HG03558 (cell line): ENCODE results near the gene GNA14.
"Not testable (repeated sequence)": the region's sequence is repeated elsewhere in the genome, so short reads cannot be mapped to it uniquely, and the experiment has no call there.

Experiments used
- ATAC-seq: cut with Tn5 transposase; IDR thresholded peaks from one replicate; pipeline ENCODE4 v1.9.1; 2021; ENCODE audit warnings: moderate number of reproducible peaks; ENCODE audit not compliant: unreplicated experiment; ENCODE audit errors: extremely low read depth

The GNA14 gene

DNA sequence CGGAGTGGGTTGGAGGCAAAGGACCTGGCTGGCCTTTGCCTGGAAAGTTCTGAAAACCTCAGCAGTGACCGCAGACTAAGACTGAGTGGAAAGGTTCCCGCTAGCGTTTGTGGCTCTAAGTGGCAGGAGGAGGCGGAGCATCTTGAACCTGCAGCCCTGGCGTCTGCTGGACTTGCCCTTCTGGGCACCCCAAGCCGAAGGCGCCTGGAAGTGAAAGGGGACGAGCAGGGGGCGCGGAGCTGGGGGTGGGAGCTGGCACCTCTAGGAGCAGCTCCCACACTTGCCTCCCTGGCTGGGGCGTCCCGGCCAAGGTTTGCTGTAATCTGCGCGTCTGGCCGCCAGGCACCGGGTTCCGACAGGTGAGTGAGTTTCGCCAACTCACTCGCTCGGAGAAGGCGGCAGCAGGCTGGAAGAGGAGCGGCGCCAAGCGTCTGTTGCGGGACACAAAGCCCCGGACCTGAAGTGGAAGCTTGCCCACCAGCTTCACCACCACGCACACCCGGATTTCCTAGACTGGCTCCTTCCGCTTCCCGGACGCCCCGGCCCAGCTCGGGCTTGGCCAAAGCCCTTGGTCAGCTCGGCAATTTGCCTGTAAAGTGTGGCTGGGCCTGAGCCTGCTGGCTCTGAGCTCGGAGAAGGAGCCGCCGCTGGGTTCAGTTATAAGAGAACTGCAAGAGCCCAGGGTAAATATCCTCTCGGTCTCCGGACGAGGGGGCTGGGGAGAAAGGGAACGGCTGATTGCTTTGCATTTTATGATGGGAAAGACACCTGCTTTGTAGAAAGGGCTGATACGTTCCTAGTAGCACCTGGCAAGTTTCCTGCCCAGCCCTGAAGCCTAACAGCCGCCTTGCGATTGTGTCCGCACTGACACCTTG is at the start of gene GNA14:
Gene GNA14, minus strand, starts transcription at position 89 of the 875 bp plus-strand sequence. CDS start 529 bp downstream, outside the sequence.
- no peak for ATAC-seq

GRCh38 chr9:77697238-77697984 is 49.3 kb upstream of the GNA14 start:
- no peak for ATAC-seq

- not testable (repeated sequence) for ATAC-seq
These were observed 42.6 kb upstream of the GNA14 start for GRCh38 chr9:77690723-77691122.

DNA sequence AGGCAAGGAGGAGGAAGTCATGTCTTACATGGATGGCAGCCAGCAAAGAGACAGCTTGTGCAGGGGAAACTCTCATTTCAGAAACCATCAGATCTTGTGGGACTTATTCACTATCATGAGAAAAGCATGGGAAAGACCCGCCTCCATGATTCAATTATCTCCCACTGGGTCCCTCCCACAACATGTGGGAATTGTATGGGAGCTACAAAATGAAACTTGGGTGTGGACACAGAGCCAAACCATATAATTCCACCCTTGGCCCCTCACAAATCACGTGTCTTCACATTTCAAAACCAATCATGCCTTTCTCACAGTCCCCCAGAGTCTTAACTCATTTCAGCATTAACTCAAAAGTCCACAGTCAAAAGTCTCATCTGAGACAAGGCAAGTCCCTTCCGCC is 42.0 kb upstream of the GNA14 start:
- not testable (repeated sequence) for ATAC-seq

GRCh38 chr9:77687737-77688136 is 39.6 kb upstream of the GNA14 start:
- ATAC-seq: not testable (repeated sequence)

DNA sequence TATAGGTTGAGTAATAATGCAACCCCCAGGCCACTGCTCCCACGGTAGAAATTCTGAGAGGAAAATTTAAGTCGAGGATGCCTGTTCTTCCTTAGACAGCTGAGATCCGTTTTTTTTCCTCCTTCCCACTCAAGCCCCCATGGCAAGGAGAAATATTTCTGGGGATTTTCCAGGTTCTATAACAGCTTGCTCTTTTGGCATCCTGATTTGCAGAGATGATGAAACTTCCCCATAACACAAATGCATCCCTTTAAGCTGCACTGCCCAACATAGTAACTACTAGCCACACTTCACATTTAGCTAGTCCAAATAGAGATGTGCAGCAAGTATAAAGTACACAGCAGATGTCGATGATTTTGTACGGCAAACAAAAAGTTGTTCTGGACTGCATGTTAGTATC is 32.5 kb upstream of the GNA14 start:
- ATAC-seq: no peak

DNA sequence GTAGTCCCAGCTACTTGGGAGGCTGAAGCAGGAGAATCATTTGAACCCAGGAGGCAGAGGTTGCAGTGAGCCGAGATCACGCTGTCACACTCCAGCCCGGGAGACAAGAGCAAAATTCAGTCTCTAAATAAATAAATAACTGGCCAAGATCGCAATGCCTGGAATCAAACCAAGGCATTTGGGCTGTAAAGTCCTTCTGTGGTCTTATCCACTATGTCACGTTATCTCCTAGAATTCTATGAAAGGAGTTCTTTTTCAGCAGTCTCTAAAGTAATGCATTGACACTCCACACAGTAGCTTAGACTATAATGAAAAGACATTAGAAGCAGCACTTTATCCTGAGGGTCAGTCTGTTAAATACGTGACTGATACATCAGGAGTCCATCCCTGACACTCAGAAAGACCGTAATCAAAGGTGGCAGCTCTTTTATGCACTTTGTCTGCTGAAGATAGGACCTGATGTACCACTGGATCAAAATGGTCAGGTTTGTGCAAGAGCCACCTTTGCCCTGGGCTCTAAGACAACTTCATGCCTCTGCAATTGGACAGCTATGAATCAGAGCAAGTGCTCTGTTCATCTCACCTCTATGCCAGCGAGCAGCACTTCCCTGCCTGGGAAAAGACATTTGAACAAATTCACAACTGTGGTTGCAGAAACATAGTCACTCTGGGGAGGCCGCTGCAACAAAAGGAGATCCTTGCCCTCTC is 31.7 kb upstream of the GNA14 start:
- ATAC-seq: no peak

DNA sequence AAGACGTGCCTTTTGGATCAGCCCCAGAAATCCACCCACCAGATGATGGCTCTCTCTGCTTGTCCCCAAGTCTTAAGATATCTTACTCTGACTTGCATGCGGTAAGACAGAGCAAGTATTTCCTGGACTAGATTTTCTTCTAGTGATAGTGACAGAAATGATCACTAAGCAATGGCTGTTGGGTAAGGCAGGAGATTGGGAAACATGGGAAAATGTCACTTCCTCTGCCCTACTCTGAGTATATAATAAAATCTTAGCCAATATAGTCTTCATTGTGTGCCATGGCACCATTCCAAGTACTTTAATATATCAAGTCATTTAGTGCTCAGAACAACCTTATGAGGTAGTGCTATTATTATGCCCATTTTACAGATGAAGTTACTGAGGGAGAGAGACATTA is 31.0 kb upstream of the GNA14 start:
- ATAC-seq: no peak

- no peak for ATAC-seq
These were observed 29.9 kb upstream of the GNA14 start for GRCh38 chr9:77677957-77678535.

DNA sequence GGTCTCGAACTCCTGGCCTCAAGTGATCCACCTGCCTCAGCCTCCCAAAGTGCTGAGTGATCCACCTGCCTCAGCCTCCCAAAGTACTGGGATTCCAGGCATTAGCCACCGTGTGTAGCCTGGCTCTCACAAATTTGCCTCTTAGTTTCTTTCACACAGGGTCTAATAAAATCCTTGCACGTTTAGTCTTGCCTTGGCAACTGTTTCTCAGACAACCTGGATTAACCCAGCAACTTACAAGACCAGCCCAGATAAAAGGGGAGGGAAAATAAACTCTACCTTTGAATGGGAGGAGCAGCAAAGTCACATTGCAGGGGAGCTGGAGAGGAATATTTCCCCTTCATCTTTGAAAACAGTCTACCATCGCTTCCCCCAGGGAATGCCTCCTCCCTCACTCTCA is 29.3 kb upstream of the GNA14 start:
- ATAC-seq: no peak

DNA sequence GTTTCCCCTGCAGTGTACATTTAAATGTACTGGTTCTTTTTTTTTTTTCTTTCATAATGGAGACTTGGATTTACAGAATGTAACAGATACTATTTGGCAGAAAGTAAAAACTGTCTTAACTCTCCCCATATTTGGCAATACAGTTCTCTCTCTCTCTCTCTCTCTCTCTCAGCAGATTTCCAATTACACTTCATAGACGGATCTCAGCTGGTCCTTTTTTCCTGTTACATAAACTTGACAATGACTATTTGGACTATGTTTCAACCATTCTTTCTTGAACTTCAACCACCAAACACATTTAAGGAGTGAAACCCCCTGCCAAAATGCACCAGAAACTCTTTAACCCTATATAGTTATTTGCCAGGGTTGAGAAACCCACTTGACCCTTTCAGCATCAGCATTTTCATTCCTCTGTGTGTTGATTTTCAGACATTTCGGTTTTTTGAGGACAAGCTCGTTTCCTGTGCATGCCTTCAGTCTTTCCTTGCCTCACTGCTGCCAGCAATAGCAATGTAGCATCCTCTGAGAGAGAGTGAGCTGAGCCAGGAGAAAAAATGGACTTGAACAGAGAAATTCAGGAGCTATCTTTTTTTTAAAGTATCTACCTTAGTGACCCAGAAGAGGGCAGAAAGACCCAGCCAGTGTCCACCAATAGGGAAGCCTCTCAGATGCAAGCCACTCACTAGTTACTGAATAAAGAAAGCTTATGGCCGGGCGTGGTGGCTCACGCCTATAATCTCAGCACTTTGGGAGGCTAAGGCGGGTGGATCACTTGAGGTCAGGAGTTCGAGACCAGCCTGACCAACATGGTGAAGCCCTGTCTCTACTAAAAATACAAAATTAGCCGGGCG is 26.0 kb upstream of the GNA14 start:
- no peak for ATAC-seq

DNA sequence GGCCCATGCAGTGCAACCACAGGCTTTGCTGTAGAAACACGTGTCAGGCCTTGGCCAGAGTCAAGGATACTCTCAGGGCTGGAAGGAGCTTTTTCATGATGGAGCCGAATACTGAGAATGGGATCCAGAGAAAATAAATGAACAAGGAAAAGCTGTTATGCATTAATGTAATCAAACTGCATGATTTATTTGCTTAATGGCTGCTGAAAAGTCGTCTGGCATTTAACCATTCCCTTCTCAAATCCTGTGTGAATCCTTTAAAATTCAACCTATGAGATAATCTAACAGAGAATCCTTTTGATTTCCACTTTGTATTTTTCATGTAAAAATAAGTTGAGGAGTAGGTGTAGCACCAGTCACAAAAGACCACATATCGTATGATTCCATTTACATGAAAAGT is 24.1 kb upstream of the GNA14 start:
- ATAC-seq: no peak

GRCh38 chr9:77667151-77667550 is 19.0 kb upstream of the GNA14 start:
- ATAC-seq: no peak

DNA sequence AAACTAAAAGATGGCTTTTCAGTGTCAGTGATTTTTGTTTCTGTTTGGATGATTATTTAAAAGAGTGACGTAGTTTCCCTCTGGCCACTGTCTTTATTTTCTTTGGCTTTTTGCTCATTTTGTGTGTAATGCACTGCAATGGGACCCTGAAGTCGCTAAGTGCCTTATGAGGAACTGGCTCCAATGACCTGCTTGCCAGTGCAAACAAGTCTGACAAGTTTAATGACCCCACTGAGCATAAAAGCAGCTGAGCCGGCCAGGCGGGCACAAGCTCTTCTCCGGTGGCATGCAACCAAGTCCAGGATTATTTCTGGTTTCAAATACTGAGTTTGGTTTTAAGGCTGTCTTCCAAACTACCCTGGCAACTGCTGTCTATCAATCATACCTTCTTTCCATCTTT is 15.6 kb upstream of the GNA14 start:
- ATAC-seq: no peak

GRCh38 chr9:77661566-77662085 is 13.5 kb upstream of the GNA14 start:
- ATAC-seq: no peak

- ATAC-seq: no peak
These were observed 11.8 kb upstream of the GNA14 start for GRCh38 chr9:77659926-77660325.

GRCh38 chr9:77651203-77651602 is 3.1 kb upstream of the GNA14 start:
- no peak for ATAC-seq

- no peak for ATAC-seq
These were observed 1.1 kb upstream of the GNA14 start for GRCh38 chr9:77649109-77649812.
